Mesenchymal stem cell (in vitro differentiated cells and primary cell): ENCODE measurements around the gene DLEC1.

Source experiments
- DNase-seq: peaks from one replicate; pipeline ENCODE4 v3.0.0-alpha.2; 2013
- H2AFZ ChIP-seq: one replicate; pipeline ENCODE4 v1.6.1; 2013; ENCODE audit warnings: low read depth, mild to moderate bottlenecking, control low read depth, inconsistent platforms, low read length, moderate library complexity
- H2AK5ac ChIP-seq: 2 replicates; pipeline ENCODE4 v1.6.1; 2013; ENCODE audit warnings: low read length, moderate library complexity, mild to moderate bottlenecking, inconsistent platforms; ENCODE audit not compliant: severe bottlenecking
- H2BK120ac ChIP-seq: one replicate; pipeline ENCODE4 v1.6.1; 2013; ENCODE audit warnings: low read depth, mild to moderate bottlenecking, inconsistent platforms, low read length, moderate library complexity
- H2BK12ac ChIP-seq, 2 experiments: one replicate each; pipeline ENCODE4 v1.6.1; 2013; ENCODE audit warnings: inconsistent platforms in 2 of 2, low read length in 2 of 2, mild to moderate bottlenecking in 2 of 2, moderate library complexity in 2 of 2, control low read depth in 1 of 2
- H2BK15ac ChIP-seq: one replicate; pipeline ENCODE4 v1.6.1; 2013; ENCODE audit warnings: mild to moderate bottlenecking, low read depth, inconsistent platforms; ENCODE audit not compliant: poor library complexity, severe bottlenecking
- H2BK5ac ChIP-seq: 2 replicates; pipeline ENCODE4 v1.6.1; 2013; ENCODE audit warnings: low read depth, mild to moderate bottlenecking, low read length, control low read depth, inconsistent platforms; ENCODE audit not compliant: poor library complexity, severe bottlenecking
- H3K14ac ChIP-seq, 2 experiments: one replicate each; pipeline ENCODE4 v1.6.1; 2013; ENCODE audit warnings: inconsistent platforms in 2 of 2, low read length in 2 of 2, control low read depth in 1 of 2, mild to moderate bottlenecking in 1 of 2, moderate library complexity in 1 of 2
- H3K18ac ChIP-seq, 2 experiments: one replicate each; pipeline ENCODE4 v1.6.1; 2013; ENCODE audit warnings: inconsistent platforms in 2 of 2, low read length in 2 of 2, control low read depth in 1 of 2, low read depth in 1 of 2, mild to moderate bottlenecking in 1 of 2
- H3K23ac ChIP-seq, 2 experiments: one replicate each; pipeline ENCODE4 v1.6.1; 2013; ENCODE audit warnings: inconsistent platforms in 2 of 2, low read length in 2 of 2, mild to moderate bottlenecking in 2 of 2, moderate library complexity in 2 of 2, control low read depth in 1 of 2
- H3K27ac ChIP-seq: 2 replicates; pipeline ENCODE4 v1.5.1; 2013; ENCODE audit warnings: mild to moderate bottlenecking, moderate library complexity, low read length, control low read depth, inconsistent platforms; ENCODE audit not compliant: poor library complexity, severe bottlenecking
- H3K27me3 ChIP-seq, 2 experiments: 2 replicates each; pipeline versions ENCODE4 v1.6.1 to v1.7.0; 2013; ENCODE audit warnings: low read length in 2 of 2, mild to moderate bottlenecking in 2 of 2, moderate library complexity in 2 of 2, control low read depth in 1 of 2, inconsistent platforms in 1 of 2; ENCODE audit not compliant: control insufficient read depth in 1 of 2, insufficient read depth in 1 of 2
- H3K36me3 ChIP-seq, 2 experiments: 2 replicates each; pipeline versions ENCODE4 v1.6.1 to v1.7.0; 2013; ENCODE audit warnings: low read length in 2 of 2, control low read depth in 1 of 2, inconsistent platforms in 1 of 2, low read depth in 1 of 2, mild to moderate bottlenecking in 1 of 2; ENCODE audit not compliant: insufficient read depth in 2 of 2, control insufficient read depth in 1 of 2
- H3K4ac ChIP-seq, 2 experiments: one replicate each; pipeline ENCODE4 v1.6.1; 2013; ENCODE audit warnings: inconsistent platforms in 2 of 2, low read length in 2 of 2, mild to moderate bottlenecking in 2 of 2, moderate library complexity in 2 of 2, control low read depth in 1 of 2, low read depth in 1 of 2
- H3K4me1 ChIP-seq: 2 replicates; pipeline ENCODE4 v1.6.1; 2013; ENCODE audit warnings: low read depth, low read length, control low read depth; ENCODE audit not compliant: control insufficient read depth, insufficient read depth
- H3K4me2 ChIP-seq: 2 replicates; pipeline ENCODE4 v1.6.1; 2013; ENCODE audit warnings: low read length, mild to moderate bottlenecking, inconsistent platforms; ENCODE audit not compliant: poor library complexity, severe bottlenecking
- H3K4me3 ChIP-seq, 2 experiments: 2 replicates each; pipeline versions ENCODE4 v1.5.1 to v1.7.0; 2013; ENCODE audit warnings: low read length in 2 of 2, mild to moderate bottlenecking in 2 of 2, control low read depth in 1 of 2, low read depth in 1 of 2; ENCODE audit not compliant: insufficient read depth in 1 of 2
- H3K79me1 ChIP-seq: replicated peaks from 2 replicates; pipeline ENCODE4 v1.6.1; 2013; ENCODE audit warnings: mild to moderate bottlenecking, control low read depth, low read length, inconsistent platforms; ENCODE audit not compliant: poor library complexity, severe bottlenecking
- H3K9ac ChIP-seq: 2 replicates; pipeline ENCODE4 v1.7.0; 2013; ENCODE audit warnings: mild to moderate bottlenecking, low read length, moderate library complexity
- H3K9me3 ChIP-seq: 2 replicates; pipeline ENCODE4 v1.7.0; 2013; ENCODE audit warnings: mild to moderate bottlenecking, low read length; ENCODE audit not compliant: control insufficient read depth
- H4K8ac ChIP-seq: one replicate; pipeline ENCODE4 v1.6.1; 2013; ENCODE audit warnings: inconsistent platforms, mild to moderate bottlenecking, low read length, moderate library complexity
- H4K91ac ChIP-seq: one replicate; pipeline ENCODE4 v1.6.1; 2013; ENCODE audit warnings: mild to moderate bottlenecking, low read length, inconsistent platforms
- WGBS: methylation state at CpG from one replicate; pipeline ENCODE4 v1.1.7; 2013; ENCODE audit warnings: mixed read lengths; 5-methylcytosine and 5-hydroxymethylcytosine counted together

DLEC1 gene

GRCh38 chr3:38029400-38030125 is 9.4 kb upstream of the DLEC1 start, which contains the start of gene PLCD1:
Gene PLCD1 (minus strand): TSS chr3:38029642. CDS start chr3:38029539, 103 bp downstream.
- H3K4me3 ChIP-seq, result peak within 1 kb of the TSS; percentile 79 to 80
- peak within 1 kb of the TSS in 1 of 2 experiments; percentile 83 for H3K23ac ChIP-seq
- no peaks in the 10 kb centered on the region for H3K9me3 ChIP-seq
- no peaks in the 10 kb centered on the region for H3K36me3 ChIP-seq
- H4K8ac ChIP-seq, result peak within 1 kb of the TSS; percentile 66
- H2BK12ac ChIP-seq, result peak within 1 kb of the TSS in 1 of 2 experiments; percentile 2
- 1% methylated on average over 55 of the region's 75 CpGs for WGBS
- no peak within 1 kb of the TSS for H3K27ac ChIP-seq
- peak within 1 kb of the TSS in 1 of 2 experiments; percentile 80 for H3K4ac ChIP-seq
- peak within 1 kb of the TSS; percentile 98 for H3K4me2 ChIP-seq
- peak within 1 kb of the TSS; percentile 96 for H3K9ac ChIP-seq
- peak within 1 kb of the TSS in 1 of 2 experiments; percentile 35 for H3K14ac ChIP-seq
- H2AK5ac ChIP-seq, result no peak within 1 kb of the TSS
- H2AFZ ChIP-seq, result peak within 1 kb of the TSS; percentile 95
- peak; percentile 74 for DNase-seq
- H2BK15ac ChIP-seq, result peak within 1 kb of the TSS; percentile 0
- no peak within 1 kb of the TSS for H2BK5ac ChIP-seq
- H3K79me1 ChIP-seq, result no peaks in the 10 kb centered on the region
- H3K4me1 ChIP-seq, result peaks cover 23% of the 10 kb centered on the region
- peak within 1 kb of the TSS; percentile 29 for H4K91ac ChIP-seq
- H3K18ac ChIP-seq, result peak within 1 kb of the TSS; percentile 1 to 71
- H3K27me3 ChIP-seq, result no peaks in the 10 kb centered on the region
- peak within 1 kb of the TSS; percentile 11 for H2BK120ac ChIP-seq

DNA sequence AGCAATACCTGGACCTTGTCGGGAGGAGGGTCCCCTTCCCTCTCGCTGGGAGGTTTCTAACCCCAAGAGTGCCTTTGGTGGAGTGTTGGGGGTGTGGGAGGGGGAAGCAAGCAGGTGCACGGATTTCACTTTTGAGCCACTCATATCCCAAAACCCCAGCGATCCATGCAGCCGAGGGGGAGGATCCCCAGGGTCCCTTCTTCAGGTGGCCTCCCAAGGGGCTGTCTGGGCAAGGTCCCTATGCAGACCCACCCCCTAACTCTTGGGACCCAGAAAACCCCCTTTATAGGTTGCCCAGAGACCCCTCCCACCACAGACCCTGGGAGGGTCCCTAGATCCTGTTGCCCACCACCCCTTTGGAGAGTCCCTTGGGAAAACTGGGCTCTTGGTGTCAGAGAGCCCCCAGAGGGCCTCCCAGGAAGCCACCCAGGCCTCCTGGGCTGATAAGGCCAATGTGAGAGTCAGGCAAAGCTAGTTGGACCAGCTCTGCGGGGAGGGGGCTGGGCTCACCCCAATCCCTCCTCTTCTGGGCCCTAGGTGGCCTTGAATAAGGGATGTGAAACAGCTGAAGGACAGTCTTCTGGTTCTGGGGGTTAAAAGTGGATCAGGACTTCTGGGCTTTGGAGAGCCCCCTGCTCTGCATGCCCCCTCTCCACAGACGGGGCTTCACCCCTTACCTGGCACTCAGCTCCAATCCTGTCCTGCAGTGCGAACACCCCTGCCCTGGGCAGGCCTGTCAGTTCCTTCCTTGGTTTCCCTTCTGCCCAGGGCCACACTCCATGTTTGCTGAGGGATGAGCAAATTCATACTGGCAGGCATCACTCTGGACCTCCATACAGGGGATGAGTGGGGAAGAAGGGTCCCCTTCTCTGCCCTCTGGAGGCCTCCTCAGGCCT is 8.6 kb upstream of the DLEC1 start:
- H3K9me3 ChIP-seq, result no peaks in the 10 kb centered on the region
- 78% methylated on average over 6 of the region's 8 CpGs for WGBS

GRCh38 chr3:38031022-38031994 is 7.7 kb upstream of the DLEC1 start:
- Histone ChIP-seq H3K18ac (peak overlapping the region in 1 of 2 experiments; percentile 14), H2BK15ac (no peak overlapping the region), H3K79me1 (no peaks in the 10 kb centered on the region), H4K8ac (no peak overlapping the region), H3K36me3 (no peaks in the 10 kb centered on the region), H2BK120ac (no peak overlapping the region), H3K4me3 (no peak overlapping the region), H2AFZ (no peak overlapping the region), H3K27me3 (no peaks in the 10 kb centered on the region), H3K4me1 (peaks cover 21% of the 10 kb centered on the region), H2BK12ac (peak overlapping the region in 1 of 2 experiments; percentile 33), H3K27ac (no peak overlapping the region), H2BK5ac (no peak overlapping the region), H4K91ac (peak overlapping the region; percentile 22), H3K23ac (peak overlapping the region in 1 of 2 experiments; percentile 35), H2AK5ac (no peak overlapping the region), H3K9ac (peak overlapping the region; percentile 96), H3K4ac (no peak overlapping the region), H3K9me3 (no peaks in the 10 kb centered on the region), H3K14ac (no peak overlapping the region), H3K4me2 (no peak overlapping the region)
- WGBS, result 66% methylated on average over 7 of the region's 9 CpGs
- no peak for DNase-seq

More for the DNA sequence above, 8.6 kb upstream of the DLEC1 start:
- Histone ChIP-seq H4K91ac (peak overlapping the region; percentile 29), H3K4me3 (peak overlapping the region; percentile 79 to 80), H3K4me1 (peaks cover 23% of the 10 kb centered on the region), H2BK15ac (peak overlapping the region; percentile 0), H3K4ac (peak overlapping the region in 1 of 2 experiments; percentile 76), H2AFZ (peak overlapping the region; percentile 95), H2BK12ac (peak overlapping the region in 1 of 2 experiments; percentile 33), H2AK5ac (no peak overlapping the region), H2BK120ac (no peak overlapping the region), H3K36me3 (no peaks in the 10 kb centered on the region), H3K79me1 (no peaks in the 10 kb centered on the region), H4K8ac (peak overlapping the region; percentile 66), H2BK5ac (no peak overlapping the region), H3K27me3 (no peaks in the 10 kb centered on the region), H3K9ac (peak overlapping the region; percentile 96), H3K23ac (peak overlapping the region in 1 of 2 experiments; percentile 83), H3K14ac (peak overlapping the region in 1 of 2 experiments; percentile 35), H3K27ac (no peak overlapping the region), H3K4me2 (peak overlapping the region; percentile 98), H3K18ac (peak overlapping the region; percentile 14 to 71)
- no peak for DNase-seq
